IMR-90 (cell line): ENCODE measurements around the gene DSCAML1.

Source experiments
- CEBPB ChIP-seq: IDR thresholded peaks from 2 replicates; pipeline ENCODE4 v1.6.1; 2012; ENCODE audit warnings: low read depth, low read length, improper control_type of control experiment
- FOS ChIP-seq: fragments of 150-350 bp; IDR thresholded peaks from 2 replicates; pipeline ENCODE4 v1.6.1; 2016; ENCODE audit warnings: low read depth, low read length
- MAFK ChIP-seq: IDR thresholded peaks from 2 replicates; pipeline ENCODE4 v1.6.1; 2012; ENCODE audit warnings: low read depth, low read length, improper control_type of control experiment
- MXI1 ChIP-seq: IDR thresholded peaks from 2 replicates; pipeline ENCODE4 v1.6.1; 2012; ENCODE audit warnings: low read depth, mild to moderate bottlenecking, low read length, moderate library complexity, borderline replicate concordance
- NFE2L2 ChIP-seq: fragments of 150-350 bp; IDR thresholded peaks from 2 replicates; pipeline ENCODE4 v1.6.1; 2016; ENCODE audit warnings: low read depth, mild to moderate bottlenecking, low read length
- POLR2A ChIP-seq: IDR thresholded peaks from 2 replicates; pipeline ENCODE4 v1.6.1; 2012; ENCODE audit warnings: mild to moderate bottlenecking, low read depth, low read length
- RAD21 ChIP-seq: IDR thresholded peaks from 2 replicates; pipeline ENCODE4 v1.6.1; 2012; ENCODE audit warnings: low read length, improper control_type of control experiment
- RFX5 ChIP-seq: IDR thresholded peaks from 2 replicates; pipeline ENCODE4 v1.8.0; 2012; ENCODE audit warnings: low read depth, mild to moderate bottlenecking, low read length, moderate library complexity
- SMC3 ChIP-seq: fragments of 150-350 bp; IDR thresholded peaks from 2 replicates; pipeline ENCODE4 v1.6.1; 2016; ENCODE audit warnings: low read depth, mild to moderate bottlenecking, antibody characterized with exemption, low read length, moderate library complexity
- TF ChIP-seq, protein P1 (sequence below): conservative IDR thresholded peaks from 2 replicates; pipeline ENCODE4 v1.5.1; 2012; ENCODE audit warnings: mild to moderate bottlenecking, low read depth, low read length, improper control_type of control experiment
- TF ChIP-seq, protein P2 (sequence below): fragments of 150-350 bp; IDR thresholded peaks from 2 replicates; pipeline ENCODE4 v1.6.1; 2017; ENCODE audit warnings: mild to moderate bottlenecking, antibody characterized with exemption, low read length, low read depth

DNA sequence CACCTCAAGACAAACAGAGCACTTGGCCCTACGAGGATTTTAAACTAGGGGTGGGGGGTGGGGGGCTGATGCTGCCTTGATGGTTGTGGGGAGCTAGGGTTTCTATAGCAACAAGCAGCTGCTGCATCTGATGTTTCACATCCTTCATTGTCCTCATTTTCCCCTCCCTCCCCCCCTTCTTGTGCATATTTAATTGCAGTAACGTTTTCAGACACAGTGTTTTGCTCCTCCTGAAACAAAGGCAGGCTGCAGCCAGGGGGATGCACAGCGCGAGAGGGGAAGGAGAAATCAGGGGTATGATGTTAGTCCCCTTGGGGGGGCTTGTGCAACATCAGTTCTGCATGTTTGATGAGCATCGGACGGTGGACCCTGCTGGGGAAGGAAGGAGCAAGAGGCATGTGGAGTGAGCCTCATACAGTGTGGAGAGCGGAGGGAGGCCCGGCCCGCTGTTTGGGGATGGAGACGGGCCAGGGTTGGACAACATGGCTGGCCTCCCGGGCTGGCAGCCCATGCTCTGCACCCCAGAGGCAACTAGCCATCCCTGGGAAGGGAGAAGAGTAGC lies 261.1 kb downstream of the DSCAML1 start:
- TF ChIP-seq POLR2A (no peak), MXI1 (no peak), CEBPB (no peak), SMC3 (no peak), RAD21 (no peak), NFE2L2 (no peak), MAFK (no peak), RFX5 (no peak), FOS (no peak)
- TF ChIP-seq, protein P1, sequence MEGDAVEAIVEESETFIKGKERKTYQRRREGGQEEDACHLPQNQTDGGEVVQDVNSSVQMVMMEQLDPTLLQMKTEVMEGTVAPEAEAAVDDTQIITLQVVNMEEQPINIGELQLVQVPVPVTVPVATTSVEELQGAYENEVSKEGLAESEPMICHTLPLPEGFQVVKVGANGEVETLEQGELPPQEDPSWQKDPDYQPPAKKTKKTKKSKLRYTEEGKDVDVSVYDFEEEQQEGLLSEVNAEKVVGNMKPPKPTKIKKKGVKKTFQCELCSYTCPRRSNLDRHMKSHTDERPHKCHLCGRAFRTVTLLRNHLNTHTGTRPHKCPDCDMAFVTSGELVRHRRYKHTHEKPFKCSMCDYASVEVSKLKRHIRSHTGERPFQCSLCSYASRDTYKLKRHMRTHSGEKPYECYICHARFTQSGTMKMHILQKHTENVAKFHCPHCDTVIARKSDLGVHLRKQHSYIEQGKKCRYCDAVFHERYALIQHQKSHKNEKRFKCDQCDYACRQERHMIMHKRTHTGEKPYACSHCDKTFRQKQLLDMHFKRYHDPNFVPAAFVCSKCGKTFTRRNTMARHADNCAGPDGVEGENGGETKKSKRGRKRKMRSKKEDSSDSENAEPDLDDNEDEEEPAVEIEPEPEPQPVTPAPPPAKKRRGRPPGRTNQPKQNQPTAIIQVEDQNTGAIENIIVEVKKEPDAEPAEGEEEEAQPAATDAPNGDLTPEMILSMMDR: no peak
- TF ChIP-seq, protein P2, sequence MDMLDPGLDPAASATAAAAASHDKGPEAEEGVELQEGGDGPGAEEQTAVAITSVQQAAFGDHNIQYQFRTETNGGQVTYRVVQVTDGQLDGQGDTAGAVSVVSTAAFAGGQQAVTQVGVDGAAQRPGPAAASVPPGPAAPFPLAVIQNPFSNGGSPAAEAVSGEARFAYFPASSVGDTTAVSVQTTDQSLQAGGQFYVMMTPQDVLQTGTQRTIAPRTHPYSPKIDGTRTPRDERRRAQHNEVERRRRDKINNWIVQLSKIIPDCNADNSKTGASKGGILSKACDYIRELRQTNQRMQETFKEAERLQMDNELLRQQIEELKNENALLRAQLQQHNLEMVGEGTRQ: no peak
